CD4-positive, alpha-beta T cell (primary cell): ENCODE results near the gene DRG2. TPM values are rescaled to one million over a fixed set of nuclear protein-coding genes. Genes with fewer than 3 reads are reported as not detected.

Experiments used
- ATAC-seq: fragments of 200-7000 bp; cut with Tn5 transposase; one replicate; pipeline ENCODE4 v1.10.0; 2022; ENCODE audit warnings: mild to moderate bottlenecking; ENCODE audit not compliant: poor library complexity
- CTCF ChIA-PET: fragments of 350-600 bp; sonication (Branson Sonifier 250); formaldehyde crosslinking; loops from one replicate; lab custom pipeline; 2021; ENCODE audit warnings: antibody characterized with exemption, inconsistent platforms; lab: Charles Lee
- POLR2A ChIA-PET: fragments of 350-600 bp; sonication (Branson Sonifier 250); formaldehyde crosslinking; loops from one replicate; lab custom pipeline; 2021; ENCODE audit warnings: antibody characterized with exemption, inconsistent platforms; lab: Charles Lee
- DNase-seq, 14 experiments: peaks; one replicate each; pipeline ENCODE4 v3.0.0-alpha.2; 2013 to 2020; ENCODE audit warnings: mixed read lengths in 2 of 14
- H3K27ac ChIP-seq, 2 donors: one replicate each; pipeline versions ENCODE4 v1.5.1 to v1.7.0; 2013; ENCODE audit warnings: low read length in 2 of 2, low read depth in 1 of 2, mild to moderate bottlenecking in 1 of 2
- H3K27me3 ChIP-seq, 2 experiments: 1 replicate in 1 of 2; 2 replicates in 1 of 2; pipeline versions ENCODE4 v1.6.1 to v1.7.0; 2013; ENCODE audit warnings: low read length in 2 of 2, control low read depth in 1 of 2, mild to moderate bottlenecking in 1 of 2, moderate library complexity in 1 of 2; ENCODE audit not compliant: insufficient read depth in 2 of 2, control insufficient read depth in 1 of 2
- H3K36me3 ChIP-seq: one replicate; pipeline ENCODE4 v1.6.1; 2013; ENCODE audit warnings: low read length, control low read depth; ENCODE audit not compliant: insufficient read depth
- H3K4me1 ChIP-seq: one replicate; pipeline ENCODE4 v1.6.1; 2013; ENCODE audit warnings: low read length, control low read depth; ENCODE audit not compliant: insufficient read depth
- H3K4me3 ChIP-seq: one replicate; pipeline ENCODE4 v1.5.1; 2013; ENCODE audit warnings: mild to moderate bottlenecking, low read length, moderate library complexity
- H3K9me3 ChIP-seq, 2 experiments: 1 replicate in 1 of 2; 2 replicates in 1 of 2; pipeline versions ENCODE4 v1.6.1 to v1.7.0; 2013; ENCODE audit warnings: low read length in 2 of 2, mild to moderate bottlenecking in 2 of 2, control low read depth in 1 of 2, moderate library complexity in 1 of 2; ENCODE audit not compliant: control insufficient read depth in 1 of 2, insufficient read depth in 1 of 2
- H3K27ac Mint-ChIP-seq: one replicate; pipeline ENCODE4 v1.8.0; 2020; ENCODE audit warnings: mixed read lengths
- H3K27me3 Mint-ChIP-seq: one replicate; pipeline ENCODE4 v1.8.0; 2021; ENCODE audit warnings: mixed read lengths
- H3K36me3 Mint-ChIP-seq: one replicate; pipeline ENCODE4 v1.8.0; 2021; ENCODE audit warnings: low read depth, mixed read lengths
- H3K4me1 Mint-ChIP-seq: one replicate; pipeline ENCODE4 v1.8.0; 2021; ENCODE audit warnings: low read depth, mixed read lengths
- H3K4me3 Mint-ChIP-seq: one replicate; pipeline ENCODE4 v1.8.0; 2020; ENCODE audit warnings: mild to moderate bottlenecking, mixed read lengths
- H3K9me3 Mint-ChIP-seq: one replicate; pipeline ENCODE4 v1.8.0; 2020; ENCODE audit warnings: mixed read lengths
- intact Hi-C, 2 experiments: fragments of 100-400 bp; cut with DNase I in 1 of 2; cut with micrococcal nuclease in 1 of 2; formaldehyde crosslinking; loops; one replicate each; pipeline versions ENCODE4 v1.15.1 to v1.9.0; 2023 to 2025; cut with DNase I, micrococcal nuclease
- polyA plus RNA-seq, 2 donors: library from polyadenylated mRNA; unstranded; fragments of 120-200 nt; gene quantifications; one replicate each; pipeline ENCODE4 v1.2.1, GENCODE V29; 2013
- total RNA-seq, 174 experiments: library from RNA in 2 of 174; stranded (reverse) in 2 of 174; gene quantifications; one replicate each; pipeline ENCODE4 v1.2.3 and lab custom pipeline; 2021 to 2026
- TF ChIP-seq, protein P1 (sequence below): fragments of 200-600 bp; IDR thresholded peaks from one replicate; pipeline ENCODE4 v1.8.0; 2022; ENCODE audit warnings: antibody characterized with exemption, mild to moderate bottlenecking

The DRG2 gene, protein sequence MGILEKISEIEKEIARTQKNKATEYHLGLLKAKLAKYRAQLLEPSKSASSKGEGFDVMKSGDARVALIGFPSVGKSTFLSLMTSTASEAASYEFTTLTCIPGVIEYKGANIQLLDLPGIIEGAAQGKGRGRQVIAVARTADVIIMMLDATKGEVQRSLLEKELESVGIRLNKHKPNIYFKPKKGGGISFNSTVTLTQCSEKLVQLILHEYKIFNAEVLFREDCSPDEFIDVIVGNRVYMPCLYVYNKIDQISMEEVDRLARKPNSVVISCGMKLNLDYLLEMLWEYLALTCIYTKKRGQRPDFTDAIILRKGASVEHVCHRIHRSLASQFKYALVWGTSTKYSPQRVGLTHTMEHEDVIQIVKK
- total RNA-seq: 10 to 100 TPM; 38.9 to 40.6 TPM
- polyA plus RNA-seq (2013, experiment 1 of 2): 32.8 TPM
- 38.3 TPM for polyA plus RNA-seq (2013, experiment 2 of 2)
- 50.0 to 95.6 (median 69.4) reads per million in 172 experiments for total RNA-seq (lab: John Stamatoyannopoulos, UW)

- Mint-ChIP-seq H3K4me1 (peaks cover 32% of the 10 kb centered on the region), H3K4me3 (peak within 1 kb of the TSS; percentile 100), H3K27ac (peak within 1 kb of the TSS; percentile 97), H3K27me3 (no peaks in the 10 kb centered on the region), H3K9me3 (no peaks in the 10 kb centered on the region), H3K36me3 (peaks cover 27% of the 10 kb centered on the region)
- Histone ChIP-seq H3K9me3 (no peaks in the 10 kb centered on the region), H3K4me3 (peak within 1 kb of the TSS; percentile 79), H3K4me1 (peaks cover 27% of the 10 kb centered on the region), H3K27ac (peak within 1 kb of the TSS; percentile 80), H3K36me3 (peaks cover 6% of the 10 kb centered on the region), H3K27me3 (no peaks in the 10 kb centered on the region)
- intact Hi-C loops: loop anchor here (1.0 to 5.0 kb wide), 6 partner anchors 49 to 806 kb away; partner anchors contain the start of genes ALKBH5 (in 1 of the 2), ATPAF2 (in 1 of the 2), COPS3 (in 1 of the 2) and DRC3 (in 1 of the 2)
- CTCF ChIA-PET: no interaction called here
- TF ChIP-seq, protein P1, sequence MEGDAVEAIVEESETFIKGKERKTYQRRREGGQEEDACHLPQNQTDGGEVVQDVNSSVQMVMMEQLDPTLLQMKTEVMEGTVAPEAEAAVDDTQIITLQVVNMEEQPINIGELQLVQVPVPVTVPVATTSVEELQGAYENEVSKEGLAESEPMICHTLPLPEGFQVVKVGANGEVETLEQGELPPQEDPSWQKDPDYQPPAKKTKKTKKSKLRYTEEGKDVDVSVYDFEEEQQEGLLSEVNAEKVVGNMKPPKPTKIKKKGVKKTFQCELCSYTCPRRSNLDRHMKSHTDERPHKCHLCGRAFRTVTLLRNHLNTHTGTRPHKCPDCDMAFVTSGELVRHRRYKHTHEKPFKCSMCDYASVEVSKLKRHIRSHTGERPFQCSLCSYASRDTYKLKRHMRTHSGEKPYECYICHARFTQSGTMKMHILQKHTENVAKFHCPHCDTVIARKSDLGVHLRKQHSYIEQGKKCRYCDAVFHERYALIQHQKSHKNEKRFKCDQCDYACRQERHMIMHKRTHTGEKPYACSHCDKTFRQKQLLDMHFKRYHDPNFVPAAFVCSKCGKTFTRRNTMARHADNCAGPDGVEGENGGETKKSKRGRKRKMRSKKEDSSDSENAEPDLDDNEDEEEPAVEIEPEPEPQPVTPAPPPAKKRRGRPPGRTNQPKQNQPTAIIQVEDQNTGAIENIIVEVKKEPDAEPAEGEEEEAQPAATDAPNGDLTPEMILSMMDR: no peak
- ATAC-seq (peak; percentile 92), DNase-seq (peak; percentile 79 to 94 (median 84))
- POLR2A ChIA-PET: interaction anchor here (0.6 to 1.5 kb wide), 6 partner anchors 11 to 496 kb away, joined by 3 to 4 read pairs (median 3); partner anchors contain the start of genes ALKBH5, PEMT and TOP3A
Measured at GRCh38 chr17:18087610-18088491, at the start of gene DRG2. Gene DRG2, plus strand, starts transcription at chr17:18087948. Its CDS starts 76 bp downstream, at chr17:18088024.

DNA sequence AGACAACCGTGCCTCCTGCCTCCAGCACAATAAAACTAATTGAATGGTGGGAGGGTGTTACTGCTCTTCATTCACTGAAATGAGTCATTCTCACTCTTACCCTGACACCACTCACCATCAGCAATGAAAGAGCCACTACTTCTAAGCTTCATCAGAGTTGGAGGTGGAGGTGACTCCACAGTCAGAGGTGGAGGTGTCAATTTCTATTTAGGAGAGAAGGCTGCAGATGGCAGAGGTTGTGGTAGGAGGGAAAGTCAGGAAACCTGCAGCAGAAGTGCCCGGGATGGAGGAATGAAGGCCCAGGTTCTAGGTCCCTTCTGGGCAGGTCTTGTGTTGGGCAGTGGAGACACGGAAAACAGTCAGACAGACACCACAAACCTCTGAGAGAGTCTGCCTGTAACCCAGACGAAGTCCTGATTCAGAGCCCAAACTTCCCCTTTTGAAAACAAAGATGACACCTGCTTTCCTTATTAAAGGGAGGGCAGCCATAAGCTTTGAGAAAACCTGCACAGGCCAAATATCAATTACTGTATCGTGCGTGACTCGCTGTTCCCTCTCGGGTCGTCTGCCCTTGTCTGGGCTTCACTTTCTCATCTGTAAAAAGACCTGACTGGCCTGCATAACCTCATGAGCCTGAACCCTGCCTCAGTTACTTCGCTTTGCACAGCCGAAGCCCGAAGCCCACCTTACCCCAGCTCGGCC is 49.4 kb upstream of the DRG2 start:
- POLR2A ChIA-PET: interaction anchor here (0.6 to 2.8 kb wide), 2 partner anchors 11 to 66 kb away, joined by 3 to 8 read pairs; partner anchors contain the start of genes DRC3 and TOM1L2
- Mint-ChIP-seq H3K4me1 (peaks cover 59% of the 10 kb centered on the region), H3K9me3 (no peaks in the 10 kb centered on the region), H3K4me3 (peak overlapping the region; percentile 100), H3K27ac (peak overlapping the region; percentile 91), H3K36me3 (peaks cover 11% of the 10 kb centered on the region), H3K27me3 (no peaks in the 10 kb centered on the region)
- intact Hi-C loops: loop anchor here (2.0 to 10.0 kb wide), 7 partner anchors 51 to 995 kb away; partner anchors contain the start of genes ALKBH5 (in 1 of the 2), DRC3 (in 1 of the 2), MED9 (in 1 of the 2) and MPRIP (in 1 of the 2)
- Histone ChIP-seq H3K36me3 (no peaks in the 10 kb centered on the region), H3K4me3 (peak overlapping the region; percentile 93), H3K27me3 (no peaks in the 10 kb centered on the region), H3K27ac (peak overlapping the region; percentile 72 to 74), H3K9me3 (no peaks in the 10 kb centered on the region), H3K4me1 (peaks cover 40% of the 10 kb centered on the region)
- TF ChIP-seq, protein P1: no peak
- ATAC-seq (no peak), DNase-seq (peak in 4 of 14 experiments; percentile 15 to 67 (median 36))
- CTCF ChIA-PET: no interaction called here
